ENCODE measurements around the gene CACNA1G. TPM values are rescaled to one million over a fixed set of nuclear protein-coding genes. Genes with fewer than 3 reads are reported as not detected.

CACNA1G gene
- total and polyA plus RNA-seq, 7 donors = 0.02 to 0.24 (median 0.04) TPM; not detected in 2

DNA sequence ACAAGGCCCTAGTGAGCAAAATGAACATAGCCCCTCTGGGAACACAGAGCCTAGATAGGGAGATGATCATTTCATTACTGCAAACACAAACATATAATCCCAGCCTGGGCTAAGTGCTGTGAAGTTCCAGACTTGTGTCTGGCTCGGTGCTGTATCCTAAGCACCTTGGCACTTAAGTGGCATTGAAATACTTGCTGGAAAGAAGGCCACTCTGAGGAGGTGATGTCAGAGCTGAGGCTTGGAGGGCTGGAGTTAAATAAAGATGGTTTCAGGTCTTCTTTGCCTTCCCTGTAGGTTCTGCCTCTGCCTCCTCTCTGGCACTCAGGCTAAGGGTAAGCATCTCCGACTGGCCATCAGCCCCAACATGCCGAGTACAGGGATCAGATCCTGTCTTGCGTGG is 2.4 kb upstream of the CACNA1G start:
- 56 to 65% (median 59%) methylated on average over 4 of the region's 4 CpGs for WGBS, 3 donors

DNA sequence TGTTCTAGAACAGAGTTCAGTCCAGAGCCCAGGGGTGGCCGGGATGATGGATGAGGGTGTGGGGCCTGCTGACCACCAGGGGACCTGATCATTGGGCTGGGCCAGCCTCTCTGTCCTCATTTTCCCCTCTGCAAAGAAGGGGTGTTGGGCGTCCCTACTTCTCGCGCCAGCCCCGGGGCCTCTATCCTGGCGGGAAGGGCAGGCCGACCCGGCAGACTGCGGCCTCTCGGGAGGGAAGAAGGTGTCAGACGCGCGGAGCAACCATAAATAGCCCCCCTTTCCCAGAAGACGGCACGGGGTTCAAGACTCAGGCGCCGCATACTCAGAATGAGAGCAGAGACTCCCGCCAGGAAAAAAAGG is 2.0 kb upstream of the CACNA1G start:
- TF ChIP-seq, protein P1, sequence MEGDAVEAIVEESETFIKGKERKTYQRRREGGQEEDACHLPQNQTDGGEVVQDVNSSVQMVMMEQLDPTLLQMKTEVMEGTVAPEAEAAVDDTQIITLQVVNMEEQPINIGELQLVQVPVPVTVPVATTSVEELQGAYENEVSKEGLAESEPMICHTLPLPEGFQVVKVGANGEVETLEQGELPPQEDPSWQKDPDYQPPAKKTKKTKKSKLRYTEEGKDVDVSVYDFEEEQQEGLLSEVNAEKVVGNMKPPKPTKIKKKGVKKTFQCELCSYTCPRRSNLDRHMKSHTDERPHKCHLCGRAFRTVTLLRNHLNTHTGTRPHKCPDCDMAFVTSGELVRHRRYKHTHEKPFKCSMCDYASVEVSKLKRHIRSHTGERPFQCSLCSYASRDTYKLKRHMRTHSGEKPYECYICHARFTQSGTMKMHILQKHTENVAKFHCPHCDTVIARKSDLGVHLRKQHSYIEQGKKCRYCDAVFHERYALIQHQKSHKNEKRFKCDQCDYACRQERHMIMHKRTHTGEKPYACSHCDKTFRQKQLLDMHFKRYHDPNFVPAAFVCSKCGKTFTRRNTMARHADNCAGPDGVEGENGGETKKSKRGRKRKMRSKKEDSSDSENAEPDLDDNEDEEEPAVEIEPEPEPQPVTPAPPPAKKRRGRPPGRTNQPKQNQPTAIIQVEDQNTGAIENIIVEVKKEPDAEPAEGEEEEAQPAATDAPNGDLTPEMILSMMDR (IDR thresholded peaks at IDR 0.05) = no peak
- Histone ChIP-seq H3K27me3 (ENCODE audit: insufficient read depth in 3 of 3, low read length in 2 of 3) (peaks cover 0 to 66% (median 25%) of the 10 kb centered on the region in 3 donors), H3K36me3 (ENCODE audit: insufficient read depth in 1 of 2, low read depth in 1 of 2) (peaks cover 0 to 8% of the 10 kb centered on the region in 2 donors), H3K4me1 (peaks cover 19% of the 10 kb centered on the region), H3K27ac (no peak overlapping the region), H3K9me3 (no peaks in the 10 kb centered on the region), H3K4me3 (no peak overlapping the region)
- WGBS, 3 donors = 44 to 51% (median 47%) methylated on average over 18 of the region's 18 CpGs
- no peak for ATAC-seq
- intact Hi-C loops (cut with DNase I) = no loop called here
- DNase-seq = no peak

More for the DNA sequence above, 2.4 kb upstream of the CACNA1G start:
- Histone ChIP-seq H3K36me3 (ENCODE audit: insufficient read depth in 1 of 2, low read depth in 1 of 2) (peaks cover 0 to 8% of the 10 kb centered on the region in 2 donors), H3K27ac (no peak overlapping the region), H3K27me3 (ENCODE audit: insufficient read depth in 3 of 3, low read length in 2 of 3) (peaks cover 0 to 61% (median 23%) of the 10 kb centered on the region in 3 donors), H3K4me1 (peaks cover 19% of the 10 kb centered on the region), H3K4me3 (no peak overlapping the region), H3K9me3 (no peaks in the 10 kb centered on the region)
- intact Hi-C loops (cut with DNase I) = no loop called here
- ATAC-seq (no peak), DNase-seq (no peak)
- TF ChIP-seq, protein P1 (IDR thresholded peaks at IDR 0.05) = no peak

DNA sequence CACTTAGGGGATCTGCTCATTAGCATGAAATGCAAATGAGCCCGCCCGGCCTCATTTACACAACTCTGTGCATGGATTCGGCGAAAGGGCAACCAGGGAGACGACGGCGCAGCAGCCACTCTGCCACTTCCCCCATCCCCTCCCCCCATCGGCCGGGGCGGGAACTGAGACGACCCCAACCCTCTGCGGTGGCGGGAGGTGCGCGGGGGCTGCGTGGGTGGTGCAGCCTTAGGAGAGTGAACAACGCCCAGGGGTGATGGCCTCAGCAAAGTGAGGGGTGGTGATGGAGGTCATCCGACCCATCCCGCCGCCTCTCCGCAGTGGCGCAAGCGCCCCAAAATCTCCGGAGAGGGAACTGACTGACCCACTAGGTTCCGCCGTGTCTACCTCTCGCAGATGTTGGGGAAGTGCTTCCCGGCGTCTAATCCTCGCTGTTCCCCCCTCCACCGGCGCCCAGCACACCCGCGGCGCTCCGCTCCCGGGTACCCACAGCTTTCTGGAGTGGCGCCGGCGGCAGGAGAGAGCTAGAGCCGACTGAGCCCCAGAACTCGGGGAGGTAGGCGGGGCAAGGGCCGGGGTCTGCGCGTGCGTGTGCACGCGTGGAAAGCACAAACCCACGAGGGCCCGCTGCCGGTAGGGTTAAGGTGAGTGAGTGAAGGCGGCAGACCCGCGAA is 1.4 kb upstream of the CACNA1G start:
- H3K4me3 ChIP-seq = peak overlapping the region; percentile 64
- TF ChIP-seq, protein P1 (IDR thresholded peaks at IDR 0.05) = no peak
- no peak overlapping the region for H3K27ac ChIP-seq
- peaks cover 19% of the 10 kb centered on the region for H3K4me1 ChIP-seq
- ATAC-seq (no peak), DNase-seq (no peak)
- peaks cover 0 to 8% of the 10 kb centered on the region in 2 donors for H3K36me3 ChIP-seq (ENCODE audit: insufficient read depth in 1 of 2, low read depth in 1 of 2)
- H3K27me3 ChIP-seq (ENCODE audit: insufficient read depth in 3 of 3, low read length in 2 of 3) = peaks cover 0 to 69% (median 26%) of the 10 kb centered on the region in 3 donors
- H3K9me3 ChIP-seq = no peaks in the 10 kb centered on the region
- intact Hi-C loops (cut with DNase I) = no loop called here
- 11 to 17% (median 13%) methylated on average over 55 of the region's 55 CpGs for WGBS, 3 donors

DNA sequence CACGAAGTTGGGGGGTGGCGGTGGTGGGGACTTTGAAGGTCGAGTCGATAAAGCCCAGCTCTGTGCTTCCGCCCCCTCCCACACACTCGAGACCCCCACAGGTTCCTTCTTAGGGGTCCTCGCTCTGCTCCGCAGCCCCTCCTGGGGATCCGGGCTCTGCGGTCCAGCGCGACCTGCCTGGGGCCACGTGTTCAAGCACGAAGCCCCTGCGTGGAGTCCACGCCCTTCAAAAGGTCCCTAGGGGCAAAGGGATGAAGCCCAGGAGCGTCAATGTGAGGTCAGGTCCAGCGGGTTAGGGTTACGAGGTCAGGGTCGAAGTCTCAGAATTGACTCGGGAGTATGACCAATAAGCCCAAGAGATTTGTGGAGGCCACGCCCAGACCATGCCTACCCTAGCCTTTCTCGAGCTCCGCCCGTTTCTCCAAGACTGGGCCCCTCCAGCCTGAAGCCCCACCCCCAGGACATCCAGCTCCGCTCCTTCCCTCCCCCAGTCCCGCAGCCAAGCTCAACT is 786 bp upstream of the CACNA1G start:
- Histone ChIP-seq H3K27me3 (ENCODE audit: insufficient read depth in 3 of 3, low read length in 2 of 3) (peaks cover 0 to 69% (median 28%) of the 10 kb centered on the region in 3 donors), H3K4me3 (peak overlapping the region; percentile 64), H3K4me1 (peaks cover 19% of the 10 kb centered on the region), H3K9me3 (no peaks in the 10 kb centered on the region), H3K27ac (no peak overlapping the region), H3K36me3 (ENCODE audit: insufficient read depth in 1 of 2, low read depth in 1 of 2) (peaks cover 0 to 8% of the 10 kb centered on the region in 2 donors)
- ATAC-seq (peak; percentile 32 to 63 (median 38)), DNase-seq (peak in 1 of 2 donors; percentile 53)
- WGBS, 3 donors = 1 to 5% (median 4%) methylated on average over 26 to 27 of the region's 27 CpGs
- intact Hi-C loops (cut with DNase I) = no loop called here
- TF ChIP-seq, protein P1 (IDR thresholded peaks at IDR 0.05) = no peak

Data from psoas muscle (tissue), 8 donors.